Ascending aorta (tissue), 2 donors: ENCODE data around the gene MAMDC4. TPM values are rescaled to one million over a fixed set of nuclear protein-coding genes. Genes with fewer than 3 reads are reported as not detected.

ENCODE experiments used
- DNase-seq, 2 donors: peaks; one replicate each; pipeline ENCODE4 v3.0.0-alpha.2; 2019; ENCODE audit warnings: low spot score in 2 of 2
- H3K27ac ChIP-seq, 2 donors: fragments of 200-600 bp; sonication (generic); one replicate each; pipeline ENCODE4 v1.5.1; 2016 to 2017; ENCODE audit warnings: mild to moderate bottlenecking in 1 of 2
- H3K27me3 ChIP-seq: fragments of 200-600 bp; sonication (generic); one replicate; pipeline ENCODE4 v1.5.1; 2017
- H3K36me3 ChIP-seq, 2 donors: fragments of 200-600 bp; sonication (generic); one replicate each; pipeline ENCODE4 v1.5.1; 2016
- H3K4me1 ChIP-seq, 2 donors: fragments of 200-600 bp; sonication (generic); one replicate each; pipeline ENCODE4 v1.5.1; 2016 to 2017; ENCODE audit warnings: mild to moderate bottlenecking in 1 of 2
- H3K4me3 ChIP-seq, 2 donors: fragments of 200-600 bp; sonication (generic); one replicate each; pipeline ENCODE4 v1.5.1; 2016 to 2017; ENCODE audit warnings: mild to moderate bottlenecking in 1 of 2
- H3K9me3 ChIP-seq, 2 donors: fragments of 200-600 bp; sonication (generic); one replicate each; pipeline ENCODE4 v1.5.1; 2016
- intact Hi-C: fragments of 100-400 bp; cut with DNase I; formaldehyde crosslinking; loops from one replicate; pipeline ENCODE4 v1.15.1; 2023
- total RNA-seq: library from RNA; depleted of rRNA; stranded (reverse); fragments of >200 nt; gene quantifications from one replicate; pipeline ENCODE4 v1.1.0, GENCODE V29; 2016
- TF ChIP-seq, protein P1 (sequence below), 3 experiments: fragments of 200-600 bp in 2 of 3; fragments of 450-650 bp in 1 of 3; sonication (generic) in 2 of 3; IDR thresholded peaks; one replicate each; pipeline ENCODE4 v1.5.1; 2016 to 2019; ENCODE audit warnings: antibody characterized with exemption in 3 of 3, mild to moderate bottlenecking in 1 of 3, moderate library complexity in 1 of 3

MAMDC4 gene
- total RNA-seq, 1 donor from 2014 or later, result 5.0 TPM

DNA sequence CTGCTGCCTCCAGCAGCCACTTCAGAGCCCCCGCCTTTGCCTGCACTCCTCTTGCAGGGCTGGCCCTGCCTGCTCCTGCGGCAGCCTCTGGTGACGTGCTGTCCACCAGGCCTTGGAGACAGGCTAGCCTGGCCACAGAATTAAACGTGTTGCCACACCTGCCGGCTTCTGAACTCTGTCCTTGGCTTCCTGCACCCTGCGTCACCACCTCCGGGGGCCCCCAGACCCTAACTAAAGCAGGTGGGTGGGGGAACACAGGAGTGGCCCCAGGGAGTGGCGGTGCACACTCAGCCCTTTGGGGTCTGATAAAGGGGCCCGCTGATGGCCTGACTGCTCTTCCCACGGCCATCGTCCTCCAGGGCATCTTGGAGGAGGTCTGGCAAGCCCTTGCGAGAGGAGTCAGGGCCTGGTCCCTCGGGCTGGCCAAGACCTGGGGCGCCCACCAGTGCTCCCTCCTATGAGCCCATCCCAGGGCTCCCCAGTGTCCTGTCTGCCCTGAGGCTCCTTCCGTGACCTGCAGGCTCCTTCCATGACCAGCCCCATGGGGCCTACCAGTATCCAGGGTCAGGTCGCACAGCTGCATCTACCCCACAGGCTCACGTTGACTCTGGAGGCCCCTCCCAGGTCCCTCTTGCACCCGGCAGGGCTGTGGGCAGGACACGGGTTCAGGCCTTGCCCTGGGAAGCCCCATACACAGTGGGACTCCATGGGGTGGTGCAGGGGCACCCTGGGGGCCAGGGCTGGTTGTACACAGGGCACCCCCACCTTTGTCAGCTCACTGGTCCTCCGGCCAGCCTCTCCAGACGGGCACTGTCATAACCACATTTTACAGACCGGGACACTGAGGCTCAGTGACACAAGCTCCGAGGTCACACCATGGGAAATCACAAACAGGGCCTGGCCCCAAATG is 1.0 kb upstream of the MAMDC4 start:
- TF ChIP-seq, protein P1, sequence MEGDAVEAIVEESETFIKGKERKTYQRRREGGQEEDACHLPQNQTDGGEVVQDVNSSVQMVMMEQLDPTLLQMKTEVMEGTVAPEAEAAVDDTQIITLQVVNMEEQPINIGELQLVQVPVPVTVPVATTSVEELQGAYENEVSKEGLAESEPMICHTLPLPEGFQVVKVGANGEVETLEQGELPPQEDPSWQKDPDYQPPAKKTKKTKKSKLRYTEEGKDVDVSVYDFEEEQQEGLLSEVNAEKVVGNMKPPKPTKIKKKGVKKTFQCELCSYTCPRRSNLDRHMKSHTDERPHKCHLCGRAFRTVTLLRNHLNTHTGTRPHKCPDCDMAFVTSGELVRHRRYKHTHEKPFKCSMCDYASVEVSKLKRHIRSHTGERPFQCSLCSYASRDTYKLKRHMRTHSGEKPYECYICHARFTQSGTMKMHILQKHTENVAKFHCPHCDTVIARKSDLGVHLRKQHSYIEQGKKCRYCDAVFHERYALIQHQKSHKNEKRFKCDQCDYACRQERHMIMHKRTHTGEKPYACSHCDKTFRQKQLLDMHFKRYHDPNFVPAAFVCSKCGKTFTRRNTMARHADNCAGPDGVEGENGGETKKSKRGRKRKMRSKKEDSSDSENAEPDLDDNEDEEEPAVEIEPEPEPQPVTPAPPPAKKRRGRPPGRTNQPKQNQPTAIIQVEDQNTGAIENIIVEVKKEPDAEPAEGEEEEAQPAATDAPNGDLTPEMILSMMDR (IDR thresholded peaks at IDR 0.05), result no peak
- H3K4me1 ChIP-seq, result peaks cover 8 to 21% of the 10 kb centered on the region in 2 donors
- H3K36me3 ChIP-seq, result no peaks in the 10 kb centered on the region
- no peak for DNase-seq
- H3K27me3 ChIP-seq, result peaks cover 11% of the 10 kb centered on the region
- no peak overlapping the region for H3K4me3 ChIP-seq
- intact Hi-C loops, result no loop called here
- H3K27ac ChIP-seq, result no peak overlapping the region
- H3K9me3 ChIP-seq, result no peaks in the 10 kb centered on the region

DNA sequence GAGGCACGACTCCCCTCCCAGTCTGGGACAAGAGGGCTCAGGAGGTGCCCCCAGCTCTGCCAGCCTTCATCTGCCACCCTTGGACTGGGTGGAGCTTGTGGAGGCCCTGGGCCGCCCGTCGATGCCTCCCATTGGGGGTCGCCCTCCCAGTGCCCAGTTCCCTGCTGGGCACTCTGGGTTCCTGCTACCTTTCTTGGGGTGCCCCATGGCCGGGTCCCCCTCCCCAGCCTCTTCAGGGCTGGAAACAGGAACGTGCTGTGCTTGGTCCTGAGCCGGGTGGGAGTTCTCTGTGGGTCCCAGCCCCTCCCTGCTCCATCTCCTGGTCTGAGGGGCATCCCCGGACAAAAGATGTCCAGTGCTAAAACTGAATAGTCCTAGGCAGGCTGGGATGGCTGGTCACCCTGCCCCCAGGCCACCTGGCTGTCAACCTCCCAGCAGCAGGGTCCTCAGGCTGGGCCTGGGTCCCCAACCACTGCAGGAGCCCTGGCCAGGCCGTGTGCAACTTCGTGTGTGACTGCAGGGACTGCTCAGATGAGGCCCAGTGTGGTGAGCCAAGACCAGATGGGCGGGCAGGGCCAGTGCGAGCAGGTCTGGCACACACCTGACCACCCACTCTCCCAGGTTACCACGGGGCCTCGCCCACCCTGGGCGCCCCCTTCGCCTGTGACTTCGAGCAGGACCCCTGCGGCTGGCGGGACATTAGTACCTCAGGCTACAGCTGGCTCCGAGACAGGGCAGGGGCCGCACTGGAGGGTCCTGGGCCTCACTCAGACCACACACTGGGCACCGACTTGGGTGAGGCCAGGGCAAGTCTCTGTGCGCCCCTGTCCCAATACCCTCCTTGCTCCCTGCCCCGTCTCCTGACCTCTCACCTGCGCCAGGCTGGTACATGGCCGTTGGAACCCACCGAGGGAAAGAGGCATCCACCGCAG is 784 bp downstream of the MAMDC4 start:
- Histone ChIP-seq H3K9me3 (no peaks in the 10 kb centered on the region), H3K4me1 (peaks cover 8 to 11% of the 10 kb centered on the region in 2 donors), H3K27ac (no peak overlapping the region), H3K27me3 (no peaks in the 10 kb centered on the region), H3K4me3 (no peak overlapping the region), H3K36me3 (no peaks in the 10 kb centered on the region)
- intact Hi-C loops, result no loop called here
- DNase-seq, result no peak
- TF ChIP-seq, protein P1 (IDR thresholded peaks at IDR 0.05), result no peak

DNA sequence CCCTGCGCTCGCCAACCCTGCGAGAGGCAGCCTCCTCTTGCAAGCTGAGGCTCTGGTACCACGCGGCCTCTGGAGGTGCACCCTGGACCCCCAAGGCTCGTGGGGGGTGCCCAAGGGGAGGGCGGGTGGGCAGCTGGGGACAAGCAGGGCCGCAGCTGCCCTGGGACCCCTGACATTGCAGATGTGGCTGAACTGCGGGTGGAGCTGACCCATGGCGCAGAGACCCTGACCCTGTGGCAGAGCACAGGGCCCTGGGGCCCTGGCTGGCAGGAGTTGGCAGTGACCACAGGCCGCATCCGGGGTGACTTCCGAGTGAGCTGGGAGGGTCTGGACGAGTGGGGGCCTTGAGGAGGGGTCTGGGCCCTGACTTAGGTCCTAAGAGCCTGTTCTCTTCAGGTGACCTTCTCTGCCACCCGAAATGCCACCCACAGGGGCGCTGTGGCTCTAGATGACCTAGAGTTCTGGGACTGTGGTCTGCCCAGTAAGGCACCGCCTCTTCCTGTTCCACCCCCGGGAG is 1.5 kb downstream of the MAMDC4 start:
- DNase-seq, result no peak
- H3K4me1 ChIP-seq, result peaks cover 8 to 11% of the 10 kb centered on the region in 2 donors

DNA sequence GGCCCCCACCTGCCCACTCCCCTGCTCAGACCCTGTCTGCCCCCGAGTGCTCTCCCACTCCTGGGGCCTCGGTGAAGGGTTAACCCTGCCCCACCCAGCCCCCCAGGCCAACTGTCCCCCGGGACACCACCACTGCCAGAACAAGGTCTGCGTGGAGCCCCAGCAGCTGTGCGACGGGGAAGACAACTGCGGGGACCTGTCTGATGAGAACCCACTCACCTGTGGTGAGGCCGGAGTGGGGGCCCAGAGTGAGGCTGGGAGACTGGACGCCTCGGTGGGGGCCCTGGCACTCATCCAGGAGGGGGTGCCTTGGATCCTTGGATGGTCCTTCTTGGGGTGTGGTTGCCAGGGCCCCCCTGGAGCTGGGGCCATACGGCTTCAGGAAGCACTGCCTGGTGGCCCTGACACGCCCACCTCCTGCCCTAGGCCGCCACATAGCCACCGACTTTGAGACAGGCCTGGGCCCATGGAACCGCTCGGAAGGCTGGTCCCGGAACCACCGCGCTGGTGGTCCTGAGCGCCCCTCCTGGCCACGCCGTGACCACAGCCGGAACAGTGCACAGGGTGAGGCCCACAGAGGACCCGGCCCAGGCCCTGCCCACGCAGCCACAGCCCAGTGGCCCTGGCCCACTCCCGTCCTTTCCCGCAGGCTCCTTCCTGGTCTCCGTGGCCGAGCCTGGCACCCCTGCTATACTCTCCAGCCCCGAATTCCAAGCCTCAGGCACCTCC is 2.1 kb downstream of the MAMDC4 start:
- H3K4me1 ChIP-seq, result peaks cover 12 to 17% of the 10 kb centered on the region in 2 donors
- no peaks in the 10 kb centered on the region for H3K36me3 ChIP-seq
- no peak overlapping the region for H3K4me3 ChIP-seq
- H3K27me3 ChIP-seq, result no peaks in the 10 kb centered on the region
- TF ChIP-seq, protein P1 (IDR thresholded peaks at IDR 0.05), result no peak
- no peak for DNase-seq
- no peak overlapping the region for H3K27ac ChIP-seq
- H3K9me3 ChIP-seq, result no peaks in the 10 kb centered on the region
- intact Hi-C loops, result no loop called here

More for the DNA sequence above, 1.5 kb downstream of the MAMDC4 start:
- Histone ChIP-seq H3K4me3 (no peak overlapping the region), H3K36me3 (no peaks in the 10 kb centered on the region), H3K27me3 (no peaks in the 10 kb centered on the region), H3K27ac (no peak overlapping the region), H3K9me3 (no peaks in the 10 kb centered on the region)
- intact Hi-C loops, result no loop called here
- TF ChIP-seq, protein P1 (IDR thresholded peaks at IDR 0.05), result no peak
